Kidney glomerular epithelial cell (primary cell): Measurements from ENCODE around the gene KMT2C.
"Not testable (repeated sequence)": the region's sequence is repeated elsewhere in the genome, so short reads cannot be mapped to it uniquely, and the experiment has no call there.

Experiments used
- DNase-seq: peaks from one replicate; lab custom pipeline; 2025; lab: John Stamatoyannopoulos, UW

The KMT2C gene

DNA sequence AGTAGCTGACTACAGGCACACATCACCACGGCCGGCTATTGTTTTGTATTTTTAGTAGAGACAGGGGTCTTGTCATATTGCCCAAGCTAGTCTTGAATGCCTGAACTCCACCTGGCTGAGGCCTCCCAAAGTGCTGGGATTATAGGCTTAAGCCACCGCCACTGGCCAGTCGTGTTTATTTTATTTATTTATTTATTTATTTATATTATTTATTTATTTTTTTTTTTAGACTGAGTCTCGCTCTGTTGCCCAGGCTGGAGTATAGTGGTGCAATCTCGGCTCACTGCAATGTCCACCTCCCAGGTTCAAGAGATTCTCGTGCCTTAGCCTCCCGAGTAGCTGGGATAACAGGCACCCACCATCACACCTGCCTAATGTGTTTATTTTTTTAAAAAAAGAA is 6.0 kb upstream of the KMT2C start:
- DNase-seq, result not testable (repeated sequence)

DNA sequence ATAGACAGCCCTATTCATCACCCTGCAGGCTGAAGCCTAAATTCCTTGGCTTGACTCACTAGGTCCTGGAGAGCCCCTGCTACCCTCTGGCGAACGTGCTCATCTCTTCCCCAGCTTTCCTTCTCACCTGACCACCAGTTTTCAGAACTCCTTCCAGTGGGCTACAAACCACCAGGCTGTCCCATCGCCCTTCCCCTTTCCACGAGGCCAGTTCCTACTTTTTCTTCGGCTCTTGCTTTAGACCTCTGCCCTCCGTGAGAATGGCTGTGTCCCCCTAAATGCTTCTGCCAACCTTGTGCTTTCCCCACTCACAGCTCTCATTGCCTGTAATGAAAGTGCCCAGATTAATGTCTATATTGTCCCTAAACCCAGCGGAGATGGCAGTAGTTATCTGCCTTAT is 5.4 kb upstream of the KMT2C start:
- DNase-seq, result not testable (repeated sequence)

DNA sequence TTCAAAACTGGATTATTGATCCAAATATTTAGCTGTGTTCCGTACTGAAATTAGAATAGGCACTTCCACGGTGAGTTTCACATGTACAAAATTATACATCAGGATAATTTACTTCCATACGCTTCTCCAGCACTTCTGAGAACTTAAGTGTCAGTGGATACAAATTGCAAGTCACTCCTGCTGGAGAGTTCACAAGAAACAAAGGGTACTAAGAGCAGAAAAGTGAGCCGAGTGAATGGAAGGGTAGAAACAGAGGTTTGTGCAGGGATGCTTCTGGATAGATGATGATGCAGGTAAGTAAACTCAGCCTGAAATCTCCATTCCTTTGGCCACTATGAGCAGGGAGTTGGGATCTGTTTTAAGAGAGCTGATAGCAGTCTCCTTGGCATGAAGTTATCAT is 2.2 kb upstream of the KMT2C start:
- not testable (repeated sequence) for DNase-seq

DNA sequence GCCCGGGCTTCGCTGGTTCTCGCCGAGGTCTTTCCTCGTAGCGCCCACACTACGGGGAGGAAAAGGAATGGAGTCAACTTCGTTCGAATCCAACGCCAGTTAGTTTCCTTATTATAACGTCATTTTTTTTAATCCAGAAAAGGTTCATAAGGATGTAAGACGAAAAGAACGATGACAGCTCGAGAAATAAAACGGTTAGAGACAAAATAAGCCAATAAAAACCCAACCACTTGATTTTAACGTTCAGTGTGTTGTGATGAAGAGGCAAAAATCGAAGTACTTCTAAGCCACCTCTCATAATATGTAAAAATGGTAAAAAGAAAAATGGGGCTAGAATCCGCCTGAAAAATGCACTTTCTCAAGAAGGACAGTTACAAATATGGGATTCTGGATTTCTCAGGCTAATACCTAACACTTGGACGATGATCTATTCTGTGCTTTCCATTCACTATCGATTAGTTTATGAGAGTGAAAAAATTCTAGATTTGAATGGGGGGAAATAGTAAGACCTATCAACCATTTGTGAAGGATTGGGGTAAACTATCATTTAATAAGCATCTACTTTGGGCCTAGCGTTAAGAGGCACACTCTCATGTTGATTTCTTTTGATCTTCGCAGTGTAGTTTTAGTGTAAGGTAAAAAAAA is 1.2 kb upstream of the KMT2C start:
- not testable (repeated sequence) for DNase-seq

DNA sequence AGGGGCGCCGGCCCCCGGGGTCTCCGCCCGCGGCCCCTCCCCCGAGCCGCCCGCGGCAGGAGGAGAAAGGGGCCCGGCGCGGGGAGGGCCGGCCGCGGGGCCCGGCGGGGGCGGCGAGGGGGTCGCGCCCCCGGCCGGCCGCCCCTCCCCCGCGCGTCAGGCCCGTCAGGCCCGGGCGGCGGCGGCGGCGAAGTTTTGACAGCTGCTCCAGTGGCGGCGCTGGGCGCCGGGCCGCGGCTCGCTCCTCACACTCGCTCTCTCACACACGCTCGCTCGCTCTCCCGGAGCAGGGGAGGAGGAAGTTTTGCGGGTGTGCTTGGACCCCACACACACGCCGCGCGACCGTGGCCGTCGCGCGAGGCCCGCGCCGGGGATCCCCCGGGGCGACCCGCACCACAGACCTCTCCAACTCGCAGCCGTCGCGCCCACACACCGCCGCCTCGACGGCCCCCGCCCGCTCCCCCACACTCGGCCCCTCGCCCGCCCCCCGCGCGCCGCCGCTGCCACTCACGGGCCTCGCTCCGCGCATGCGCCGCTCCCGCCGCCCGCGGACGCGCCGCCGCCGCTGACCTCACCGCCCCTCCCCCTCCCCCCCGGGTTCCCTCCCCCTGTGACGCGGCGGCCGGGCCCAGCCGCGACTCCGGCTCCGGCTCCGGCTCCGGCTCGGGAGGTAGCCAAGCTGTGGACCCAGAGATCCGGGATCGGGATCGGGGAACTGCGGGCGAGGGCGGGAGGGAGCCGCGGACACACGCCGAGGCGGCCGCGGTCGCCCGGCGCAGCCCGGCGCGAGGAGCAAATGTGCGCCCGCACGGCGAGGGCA is 518 bp upstream of the KMT2C start:
- DNase-seq, result peak; percentile 66

DNA sequence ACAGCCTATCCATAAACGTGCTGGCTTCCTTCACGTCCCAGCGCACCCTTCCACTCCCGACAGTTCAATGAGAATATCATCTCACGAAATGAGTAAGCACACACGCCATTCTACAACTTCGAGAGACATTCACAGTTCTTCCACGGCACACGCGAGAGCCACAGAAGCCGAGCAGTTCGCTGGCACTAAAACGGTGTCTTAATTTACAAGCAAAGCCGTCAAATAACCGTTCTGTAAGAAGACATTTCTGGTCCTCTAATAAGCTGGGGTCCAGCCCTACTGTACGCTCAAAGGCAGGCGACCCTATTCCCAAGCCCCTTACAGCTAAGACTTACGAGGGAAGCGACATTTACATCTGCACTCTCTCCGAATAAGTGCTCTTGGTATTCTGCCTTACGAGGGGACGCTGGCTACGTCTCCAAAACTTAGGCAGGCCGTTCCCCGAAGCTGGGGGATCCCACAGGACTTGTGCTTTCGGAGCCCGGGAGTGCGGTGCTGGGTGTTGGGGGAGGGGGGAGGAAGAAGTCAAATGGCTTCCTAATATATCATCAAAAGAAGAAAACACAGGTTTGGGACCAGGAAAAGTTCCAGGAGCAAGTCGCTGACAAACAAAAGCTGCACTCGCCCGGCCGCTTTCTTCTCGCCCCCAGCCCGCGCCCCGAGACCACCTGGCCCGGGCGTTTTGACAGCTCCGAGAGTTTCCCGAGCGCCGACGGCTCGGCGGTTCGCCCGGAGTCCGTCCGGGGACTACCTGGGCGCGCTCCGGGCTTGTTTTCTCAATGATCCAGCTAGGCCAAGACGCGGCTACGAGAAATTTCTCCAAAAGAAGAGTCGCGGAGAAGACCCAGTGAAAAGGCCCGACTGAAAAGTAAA is 1.1 kb downstream of the KMT2C start:
- not testable (repeated sequence) for DNase-seq

DNA sequence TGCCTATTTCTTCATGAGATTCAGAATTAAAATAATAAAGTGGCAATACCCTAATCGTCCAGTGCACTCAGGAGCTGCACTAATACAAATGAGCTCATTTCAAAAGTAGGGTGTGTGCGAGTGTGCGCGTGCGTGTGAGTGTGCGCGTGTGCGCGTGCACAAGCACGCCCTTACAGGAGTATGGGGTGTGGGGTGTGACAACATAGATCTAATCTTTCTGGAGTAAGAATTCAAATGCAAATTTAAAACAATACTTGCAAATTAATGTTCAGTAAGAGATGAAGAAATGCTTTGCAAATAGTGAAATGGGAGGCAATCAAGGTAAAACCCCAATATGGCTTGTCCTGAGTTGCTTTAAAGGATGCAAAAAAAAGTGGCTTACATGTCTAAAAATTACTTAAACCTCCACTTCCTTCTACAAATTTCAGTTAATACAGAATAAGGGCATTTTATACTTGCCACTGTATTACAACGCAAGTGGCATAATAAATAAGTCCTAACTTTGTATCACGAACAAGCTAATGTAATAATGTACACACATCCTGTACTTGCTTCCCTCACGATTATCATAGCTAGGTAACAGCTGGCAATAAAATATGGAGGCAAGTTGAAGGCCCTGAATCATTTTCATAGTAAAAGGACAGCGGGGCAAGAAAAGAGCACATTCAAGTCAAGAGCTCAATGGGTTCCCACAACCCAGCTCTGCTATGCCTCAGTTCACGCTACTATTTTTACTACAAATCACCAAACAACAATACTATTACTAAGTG is 1.9 kb downstream of the KMT2C start:
- not testable (repeated sequence) for DNase-seq

DNA sequence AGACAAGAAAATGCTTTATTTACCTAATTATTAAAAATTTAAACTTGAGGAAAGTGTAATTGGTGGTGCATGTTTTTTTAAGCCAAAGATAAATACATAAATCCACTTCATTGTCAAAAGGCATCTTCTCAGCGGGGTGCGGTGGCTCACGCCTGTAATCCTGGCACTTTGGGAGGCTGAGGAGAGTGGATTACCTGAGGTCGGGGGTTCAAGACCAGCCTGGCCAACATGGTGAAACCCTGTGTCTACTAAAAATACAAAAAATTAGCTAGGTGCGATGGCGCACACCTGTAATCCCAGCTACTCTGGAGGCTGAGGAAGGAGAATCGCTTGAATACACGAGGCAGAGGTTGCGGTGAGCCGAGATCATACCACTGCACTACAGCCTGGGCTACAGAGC is 3.1 kb downstream of the KMT2C start:
- not testable (repeated sequence) for DNase-seq

DNA sequence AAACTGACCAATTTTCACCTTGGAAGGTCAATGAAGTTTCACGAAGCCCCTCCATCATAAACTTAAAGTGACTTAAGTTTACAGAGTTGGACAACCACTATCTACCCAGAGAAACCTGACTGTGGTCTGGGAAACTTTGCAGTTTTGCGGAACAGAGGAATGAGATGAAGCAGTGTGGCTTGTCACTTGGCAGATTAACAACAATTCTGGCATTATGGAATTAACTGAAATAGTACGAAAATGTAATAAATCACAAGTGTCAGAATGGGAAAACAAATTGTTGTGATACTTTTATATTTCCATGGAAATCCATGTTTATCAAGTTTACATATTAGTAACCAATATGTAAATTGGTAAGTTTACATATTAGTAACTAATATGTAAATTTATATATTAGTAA is 4.9 kb downstream of the KMT2C start:
- DNase-seq, result no peak

DNA sequence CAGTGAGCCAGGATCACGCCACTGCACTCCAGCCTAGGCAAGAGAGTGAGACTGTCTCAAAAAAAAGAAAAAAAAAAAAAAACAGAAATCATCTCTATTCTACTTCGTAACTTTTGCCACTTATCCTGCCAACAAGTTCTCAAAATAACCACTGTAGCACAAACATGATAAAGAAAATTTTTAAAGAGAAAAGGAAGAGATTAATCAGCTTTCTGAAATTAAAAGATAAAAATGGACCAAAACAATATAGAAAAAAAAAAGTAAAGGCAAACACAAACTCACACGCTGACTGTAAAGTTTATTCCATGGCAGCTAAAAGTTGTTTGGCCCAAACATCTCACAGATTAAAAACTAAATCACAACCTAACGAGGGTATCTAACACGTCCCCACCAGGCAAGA is 5.7 kb downstream of the KMT2C start:
- not testable (repeated sequence) for DNase-seq

DNA sequence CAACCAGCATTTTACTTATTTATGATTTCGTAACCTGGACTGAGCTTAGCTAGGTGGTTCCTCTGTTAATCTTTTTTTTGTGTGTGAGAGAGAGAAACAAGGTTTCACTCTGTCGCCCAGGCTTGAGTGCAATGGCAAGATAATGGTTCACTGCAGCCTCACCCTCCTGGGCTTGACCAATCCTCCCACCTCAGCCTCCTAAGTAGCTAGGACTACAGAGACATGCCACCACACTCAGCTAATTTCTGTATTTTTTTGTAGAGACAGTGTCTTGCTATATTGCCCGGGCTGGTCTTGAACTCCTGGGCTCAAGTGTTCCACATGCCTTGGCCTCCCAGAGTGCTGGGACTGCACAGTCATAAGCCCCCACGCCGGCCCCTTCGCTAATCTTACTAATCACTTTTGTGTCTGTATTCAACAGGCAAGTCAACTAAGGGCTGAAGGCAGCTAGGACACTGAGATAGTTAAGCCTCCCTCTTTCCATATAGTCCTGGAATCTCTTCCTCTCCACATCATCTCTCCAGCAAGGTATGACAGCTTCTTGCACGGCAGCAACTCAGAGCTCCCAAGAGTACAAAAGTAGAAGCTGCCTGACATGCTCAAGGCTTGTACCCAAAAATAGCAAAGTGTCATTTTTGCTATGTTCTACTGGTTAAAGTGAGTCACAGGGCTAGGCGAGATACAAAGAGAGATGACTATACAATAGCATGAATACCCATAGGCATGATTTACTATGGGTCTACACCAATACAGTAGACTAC is 11.3 kb downstream of the KMT2C start:
- no peak for DNase-seq

DNA sequence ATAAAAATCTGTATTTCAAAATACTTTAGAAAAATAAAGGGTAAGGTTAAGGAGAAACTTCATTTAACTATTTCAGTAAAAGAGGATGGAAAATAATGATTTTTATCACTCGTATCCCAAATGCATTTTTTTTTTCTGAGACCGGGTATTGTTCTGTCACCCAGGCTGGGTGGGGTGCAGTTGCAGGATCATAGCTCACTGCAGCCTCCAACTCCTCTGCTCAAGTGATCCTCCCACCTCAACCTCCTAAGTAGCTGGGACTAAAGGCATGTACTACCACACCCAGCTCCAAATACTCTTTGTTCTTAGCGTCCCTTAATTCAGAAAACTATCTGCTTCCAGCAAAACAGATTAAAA is 11.8 kb downstream of the KMT2C start:
- no peak for DNase-seq

DNA sequence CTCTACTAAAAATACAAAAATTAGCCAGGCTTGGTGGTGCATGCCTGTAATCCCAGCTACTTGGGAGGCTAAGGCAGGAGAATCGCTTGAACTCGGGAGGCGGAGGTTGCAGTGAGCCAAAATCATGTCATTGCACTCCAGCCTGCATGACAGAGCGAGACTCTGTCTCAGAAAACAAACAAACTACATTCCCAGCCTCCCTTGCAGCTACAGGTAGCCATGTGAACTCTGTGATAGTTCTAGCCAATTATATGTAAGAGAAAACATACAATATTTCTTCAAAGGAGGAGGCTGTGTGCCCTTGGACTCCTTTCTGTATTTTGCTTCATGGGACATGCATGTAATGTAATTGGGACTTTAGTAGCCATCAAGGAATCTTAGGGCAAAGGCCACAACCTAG is 12.6 kb downstream of the KMT2C start:
- DNase-seq, result not testable (repeated sequence)

DNA sequence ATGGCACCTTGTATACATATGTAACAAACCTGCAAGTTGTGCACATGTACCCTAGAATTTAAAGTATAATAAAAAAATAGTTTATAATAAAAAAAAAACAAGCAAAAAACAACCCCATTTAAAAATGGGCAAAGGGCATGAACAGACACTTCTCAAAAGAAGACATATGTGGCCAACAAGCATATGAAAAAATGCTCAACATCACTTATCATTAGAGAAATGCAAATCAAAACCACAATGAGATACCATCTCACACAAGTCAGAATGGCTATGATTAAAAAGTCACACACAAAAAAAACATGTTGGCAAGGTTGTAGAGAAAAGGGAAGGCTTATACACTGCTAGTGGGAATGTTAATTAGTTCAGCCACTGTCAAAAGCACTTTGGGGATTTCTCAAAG is 14.9 kb downstream of the KMT2C start:
- not testable (repeated sequence) for DNase-seq

DNA sequence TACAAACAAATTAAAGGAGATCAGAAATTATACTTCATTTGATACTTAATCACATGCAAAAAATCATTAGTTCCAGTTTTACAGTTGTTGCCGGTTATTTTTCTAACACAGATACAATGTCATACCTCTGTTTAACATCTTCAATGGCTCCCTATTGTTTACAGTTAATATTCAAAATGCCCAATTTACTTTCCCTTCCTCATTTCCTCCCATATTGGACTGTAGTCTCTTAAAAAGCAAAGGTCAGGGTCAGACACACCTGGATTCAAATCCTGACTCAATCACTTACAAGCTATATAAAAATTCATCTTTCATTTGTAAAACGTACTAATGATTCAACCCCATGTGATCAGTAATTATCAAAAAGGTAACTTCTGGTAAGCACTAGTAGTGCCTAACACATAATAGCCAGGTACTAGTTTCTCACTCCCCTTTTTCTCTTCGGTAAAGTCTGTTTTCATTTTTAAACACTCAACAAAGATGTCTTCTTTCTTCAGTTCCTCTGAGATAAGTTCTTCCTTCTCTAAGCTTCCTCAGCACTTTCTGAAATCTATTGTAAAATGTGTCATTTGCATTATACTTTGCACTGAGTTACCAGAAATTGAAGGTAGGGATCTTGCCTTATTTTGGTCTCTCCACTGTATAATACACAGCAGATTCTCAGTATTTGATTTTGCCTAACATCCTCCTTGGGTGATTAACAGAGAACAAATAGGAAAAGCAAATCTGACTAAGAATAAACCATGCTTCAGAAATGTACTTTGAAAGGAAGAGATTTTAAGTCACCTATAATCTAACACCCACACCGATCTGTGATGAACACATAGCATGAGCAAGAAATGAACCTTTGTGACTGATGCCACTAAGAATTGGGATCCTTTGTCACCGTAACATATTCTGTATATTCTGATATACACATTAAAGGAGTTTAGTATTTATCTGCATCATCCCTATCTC is 16.1 kb downstream of the KMT2C start:
- no peak for DNase-seq

DNA sequence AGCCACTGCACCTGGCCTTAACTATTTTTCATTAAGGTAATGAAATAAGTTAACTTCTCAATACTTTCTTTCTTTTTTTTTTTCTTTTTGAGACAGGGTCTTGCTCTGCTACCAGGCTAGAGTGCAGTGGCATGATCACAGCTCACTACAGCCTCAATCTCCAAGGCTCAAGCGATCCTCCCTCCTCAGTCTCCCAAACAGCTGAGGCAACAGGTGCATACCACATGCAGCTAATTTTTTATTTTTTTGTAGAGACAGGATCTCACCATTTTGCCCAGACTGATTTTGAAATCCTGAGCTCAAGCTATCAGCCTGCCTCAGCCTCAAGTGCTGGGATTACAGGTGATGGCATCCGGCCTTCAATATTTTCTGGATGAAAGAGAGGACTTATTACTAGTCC is 21.0 kb downstream of the KMT2C start:
- DNase-seq, result no peak

DNA sequence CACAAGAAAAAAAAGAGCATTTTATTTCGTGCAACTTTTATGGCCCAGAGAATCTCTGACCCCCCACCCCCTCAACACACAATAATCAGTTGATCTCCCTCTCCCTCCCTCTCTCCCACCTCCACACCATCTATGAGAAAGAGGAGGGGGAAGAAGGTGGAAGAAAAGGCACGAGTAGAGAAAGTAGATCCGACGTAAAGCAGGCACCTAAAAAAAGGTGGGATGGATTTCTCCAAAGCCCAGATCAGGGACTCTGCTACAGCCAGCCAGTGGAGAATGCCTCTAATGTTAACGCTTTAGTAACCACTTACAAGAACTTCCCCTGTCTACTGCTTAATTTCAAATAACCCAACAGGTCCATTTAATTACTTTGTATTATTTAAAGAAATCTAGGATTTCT is 24.4 kb downstream of the KMT2C start:
- no peak for DNase-seq

DNA sequence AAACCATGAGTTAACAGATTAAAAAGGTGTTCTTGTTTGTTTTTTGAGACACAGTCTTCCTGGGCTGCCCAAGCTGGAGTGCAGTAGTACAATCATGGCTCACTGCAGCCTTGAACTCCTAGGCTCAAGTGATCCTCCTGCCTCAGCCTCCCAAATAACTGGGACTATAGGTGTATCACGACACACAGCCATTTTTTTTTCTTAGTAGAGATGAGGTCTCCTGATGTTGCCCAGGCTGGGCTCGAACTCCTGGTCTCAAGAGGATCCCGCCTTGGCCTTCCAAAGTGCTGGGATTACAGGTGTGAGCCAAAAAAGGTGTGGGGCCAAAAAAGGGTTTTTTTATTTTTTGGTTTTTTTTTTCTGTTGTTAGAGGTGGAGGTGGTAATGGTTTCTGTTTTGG is 29.3 kb downstream of the KMT2C start:
- DNase-seq, result no peak

DNA sequence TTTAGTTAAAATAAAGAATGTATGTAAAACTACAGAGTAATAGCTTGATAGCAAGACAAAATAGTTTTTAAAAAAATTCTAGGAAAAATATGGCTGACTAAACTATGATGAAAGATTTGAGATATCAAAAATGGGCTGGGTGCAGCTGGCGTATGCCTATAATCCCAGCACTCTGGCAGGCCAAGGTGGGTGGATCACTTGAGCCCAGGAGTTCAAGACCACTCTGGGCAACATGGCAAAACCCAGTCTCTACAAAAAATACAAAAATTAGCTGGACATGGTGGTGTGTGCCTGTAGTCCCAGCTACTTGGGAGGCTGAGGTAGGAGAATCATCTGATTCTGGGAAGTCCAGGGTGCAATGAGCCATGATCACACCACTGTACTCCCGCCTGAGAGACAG is 29.8 kb downstream of the KMT2C start:
- not testable (repeated sequence) for DNase-seq

DNA sequence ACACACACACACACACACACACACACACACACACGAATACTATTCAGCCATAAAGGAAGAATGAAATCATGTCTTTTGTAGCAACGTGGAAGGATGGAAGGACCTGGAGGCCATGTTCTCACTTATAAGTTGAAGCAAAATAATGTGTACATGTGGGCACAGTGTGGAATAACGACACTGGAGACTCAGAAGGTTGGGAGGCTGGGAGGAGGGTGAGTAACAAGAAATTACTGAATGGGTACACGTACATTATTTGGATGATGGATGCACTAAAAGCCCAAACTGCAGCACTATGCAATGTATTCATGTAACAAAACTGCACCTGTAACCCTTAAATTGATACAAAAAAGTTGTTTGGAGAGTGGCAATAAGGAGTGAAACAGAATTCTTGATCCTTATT is 32.1 kb downstream of the KMT2C start:
- no peak for DNase-seq
